Karpas-422 (cell line): ENCODE data around the gene TPO. TPM values are rescaled to one million over a fixed set of nuclear protein-coding genes. Genes with fewer than 3 reads are reported as not detected.
"Not testable (repeated sequence)": the region's sequence is repeated elsewhere in the genome, so short reads cannot be mapped to it uniquely, and the experiment has no call there.

Experiments used
- DNase-seq: peaks from one replicate; pipeline ENCODE4 v3.0.0-alpha.2; 2015
- H2AFZ ChIP-seq: fragments of 200-600 bp; sonication (generic); 2 replicates; pipeline ENCODE4 v1.6.1; 2014; ENCODE audit warnings: antibody characterized with exemption, low read length, mixed read lengths
- H3K27ac ChIP-seq: fragments of 200-600 bp; sonication (generic); 2 replicates; pipeline ENCODE4 v1.5.1; 2014; ENCODE audit warnings: mild to moderate bottlenecking, low read length, moderate library complexity
- H3K27me3 ChIP-seq: fragments of 200-600 bp; sonication (generic); 2 replicates; pipeline ENCODE4 v1.6.1; 2014; ENCODE audit warnings: low read length, mixed read lengths
- H3K36me3 ChIP-seq: fragments of 200-600 bp; sonication (generic); 2 replicates; pipeline ENCODE4 v1.6.1; 2014; ENCODE audit warnings: low read length, mixed read lengths; ENCODE audit not compliant: insufficient read depth
- H3K4me1 ChIP-seq: fragments of 200-600 bp; sonication (generic); 2 replicates; pipeline ENCODE4 v1.6.1; 2014; ENCODE audit warnings: mild to moderate bottlenecking, low read length, mixed read lengths
- H3K4me2 ChIP-seq: fragments of 200-600 bp; sonication (generic); 2 replicates; pipeline ENCODE4 v1.6.1; 2014; ENCODE audit warnings: low read length, low read depth, mild to moderate bottlenecking; ENCODE audit not compliant: poor library complexity, severe bottlenecking
- H3K4me3 ChIP-seq: fragments of 200-600 bp; sonication (generic); 2 replicates; pipeline ENCODE4 v1.5.1; 2014; ENCODE audit warnings: mild to moderate bottlenecking, antibody characterized with exemption, low read length, mixed read lengths
- H3K79me2 ChIP-seq: fragments of 200-600 bp; sonication (generic); 2 replicates; pipeline ENCODE4 v1.6.1; 2014; ENCODE audit warnings: mild to moderate bottlenecking, low read length, mixed read lengths
- H3K9ac ChIP-seq: fragments of 200-600 bp; sonication (generic); 2 replicates; pipeline ENCODE4 v1.6.0; 2014; ENCODE audit warnings: low read length
- H3K9me2 ChIP-seq: fragments of 200-600 bp; sonication (generic), shearing (Covaris generic); replicated peaks from 2 replicates; pipeline ENCODE4 v1.6.0; 2014; ENCODE audit warnings: mild to moderate bottlenecking, low read length, moderate library complexity; ENCODE audit not compliant: insufficient read depth
- H3K9me3 ChIP-seq: fragments of 300-700, 200-600 bp; sonication (generic); 2 replicates; pipeline ENCODE4 v1.6.1; 2014; ENCODE audit warnings: low read length, mixed read lengths
- H4K20me1 ChIP-seq: fragments of 200-600 bp; sonication (generic); 2 replicates; pipeline ENCODE4 v1.6.1; 2014; ENCODE audit warnings: mild to moderate bottlenecking, antibody characterized with exemption, low read length, low read depth; ENCODE audit not compliant: insufficient read depth
- total RNA-seq: library from RNA; depleted of rRNA; stranded (reverse); fragments of >200 nt; shearing (Covaris generic); gene quantifications from 2 replicates; pipeline ENCODE4 v1.2.3, GENCODE V29; 2014; ENCODE audit warnings: low replicate concordance

TPO gene
- total RNA-seq, 1 experiment from 2014 or later: not detected

DNA sequence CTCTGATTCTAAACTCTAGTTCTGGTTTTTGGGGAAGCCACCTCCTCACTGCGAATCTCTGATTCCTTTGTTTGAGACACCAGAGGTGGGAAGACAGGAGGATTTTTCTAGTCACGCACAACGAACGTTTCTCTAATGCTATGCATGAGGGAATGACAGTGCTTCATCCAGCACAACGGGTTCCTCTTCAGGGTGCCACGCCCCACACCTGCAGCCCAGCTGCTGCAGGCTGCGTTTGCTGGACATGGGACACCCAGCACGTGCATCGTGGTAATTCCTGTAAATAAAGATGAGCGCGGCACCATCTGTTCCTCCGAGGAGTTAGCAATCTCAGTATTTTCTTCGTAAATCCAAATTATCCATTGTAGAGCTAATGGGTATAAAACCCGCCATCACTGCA lies 37.5 kb upstream of the TPO start:
- H3K36me3 ChIP-seq: no peaks in the 10 kb centered on the region
- H3K4me2 ChIP-seq: no peak overlapping the region
- H2AFZ ChIP-seq: no peak overlapping the region
- no peak overlapping the region for H3K4me3 ChIP-seq
- H3K79me2 ChIP-seq: no peaks in the 10 kb centered on the region
- H4K20me1 ChIP-seq: no peaks in the 10 kb centered on the region
- no peaks in the 10 kb centered on the region for H3K27me3 ChIP-seq
- H3K9me2 ChIP-seq: no peaks in the 10 kb centered on the region
- no peaks in the 10 kb centered on the region for H3K9me3 ChIP-seq
- H3K27ac ChIP-seq: no peak overlapping the region
- H3K4me1 ChIP-seq: no peaks in the 10 kb centered on the region
- no peak for DNase-seq
- no peak overlapping the region for H3K9ac ChIP-seq

DNA sequence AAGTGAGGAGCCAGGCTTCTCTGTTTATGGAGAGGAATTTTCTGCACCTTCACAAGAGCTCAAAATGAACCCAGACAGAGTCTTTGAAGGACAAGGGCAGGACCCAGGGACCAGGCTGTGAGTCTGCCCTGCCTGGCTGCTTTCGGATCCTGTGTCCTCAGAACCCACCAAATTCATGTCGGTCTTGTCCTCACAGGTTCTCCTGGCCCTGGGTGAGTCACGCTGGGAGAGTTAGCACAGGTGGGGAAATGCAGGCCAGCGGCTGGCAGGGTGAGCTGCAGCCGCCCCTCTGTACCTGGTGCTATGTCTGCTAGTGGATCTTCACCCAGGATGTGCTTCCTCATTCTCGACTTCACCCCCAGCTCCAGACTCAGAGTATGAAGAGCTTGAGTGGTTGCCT lies 35.8 kb upstream of the TPO start:
- Histone ChIP-seq H3K4me2 (no peak overlapping the region), H3K9me3 (no peaks in the 10 kb centered on the region), H3K36me3 (no peaks in the 10 kb centered on the region), H3K9ac (no peak overlapping the region), H2AFZ (no peak overlapping the region), H3K79me2 (no peaks in the 10 kb centered on the region), H3K9me2 (no peaks in the 10 kb centered on the region), H4K20me1 (no peaks in the 10 kb centered on the region), H3K27me3 (no peaks in the 10 kb centered on the region), H3K4me1 (no peaks in the 10 kb centered on the region), H3K27ac (no peak overlapping the region), H3K4me3 (no peak overlapping the region)
- no peak for DNase-seq

DNA sequence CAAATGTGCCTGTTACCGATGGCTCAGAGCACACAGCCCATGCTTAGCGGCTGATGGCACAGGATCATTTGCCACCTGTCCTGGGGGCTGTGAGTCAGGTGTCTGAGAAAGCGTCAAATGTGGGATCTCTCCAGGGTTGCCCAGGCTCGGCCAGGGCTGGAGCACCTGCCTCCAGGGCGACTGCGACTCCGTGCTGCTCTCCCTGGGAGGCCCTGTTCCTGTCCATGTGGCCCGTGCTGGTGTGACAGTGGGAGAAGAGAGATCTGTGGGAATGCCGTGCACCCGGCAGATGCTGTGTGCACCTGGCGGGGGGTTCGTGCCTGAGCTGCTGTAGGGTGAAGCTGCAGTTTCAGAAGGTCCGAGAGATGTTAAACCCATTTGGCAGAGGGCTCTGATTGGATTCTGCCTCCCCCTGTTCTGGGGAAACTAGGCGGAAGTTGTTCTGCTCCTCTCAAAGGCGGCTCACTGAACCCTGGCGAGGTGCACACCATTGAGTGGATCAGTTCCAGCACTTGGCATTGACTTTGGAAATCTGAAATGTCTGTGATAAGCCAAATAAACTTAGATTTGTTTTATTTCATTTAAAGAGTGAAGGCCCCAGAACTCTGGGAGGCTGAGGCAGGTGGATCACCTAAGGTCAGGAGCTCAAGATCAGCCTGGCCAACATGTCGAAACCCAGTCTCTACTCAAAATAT lies 34.7 kb upstream of the TPO start:
- H3K27me3 ChIP-seq: no peaks in the 10 kb centered on the region
- no peak overlapping the region for H3K4me3 ChIP-seq
- no peaks in the 10 kb centered on the region for H3K9me3 ChIP-seq
- no peak overlapping the region for H2AFZ ChIP-seq
- H3K9ac ChIP-seq: no peak overlapping the region
- no peaks in the 10 kb centered on the region for H3K79me2 ChIP-seq
- H3K4me2 ChIP-seq: no peak overlapping the region
- no peak for DNase-seq
- no peak overlapping the region for H3K27ac ChIP-seq
- no peaks in the 10 kb centered on the region for H3K36me3 ChIP-seq
- H3K9me2 ChIP-seq: no peaks in the 10 kb centered on the region
- no peaks in the 10 kb centered on the region for H3K4me1 ChIP-seq
- no peaks in the 10 kb centered on the region for H4K20me1 ChIP-seq

DNA sequence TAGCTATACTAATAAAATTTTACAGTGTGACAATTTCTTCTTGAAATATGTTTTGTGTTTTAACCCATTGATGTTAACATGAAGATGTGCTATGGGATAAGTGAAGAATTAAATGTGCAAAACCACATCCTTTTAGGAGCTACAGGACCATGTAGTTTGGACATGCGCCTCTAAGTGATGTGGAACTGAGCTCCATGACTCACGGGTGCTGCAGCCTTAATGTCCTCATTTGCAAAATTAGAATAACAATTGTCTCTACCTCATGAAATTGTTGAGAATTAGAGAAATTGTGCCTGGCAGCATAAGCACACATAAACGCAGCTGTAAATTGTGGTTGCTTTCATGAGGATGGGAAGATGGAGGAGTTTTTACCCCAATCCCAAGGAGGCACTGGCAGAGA lies 31.6 kb upstream of the TPO start:
- Histone ChIP-seq H3K79me2 (no peaks in the 10 kb centered on the region), H3K9me2 (no peaks in the 10 kb centered on the region), H3K4me3 (no peak overlapping the region), H3K4me2 (no peak overlapping the region), H2AFZ (no peak overlapping the region), H3K4me1 (no peaks in the 10 kb centered on the region), H3K27me3 (no peaks in the 10 kb centered on the region), H4K20me1 (no peaks in the 10 kb centered on the region), H3K27ac (no peak overlapping the region), H3K9ac (no peak overlapping the region), H3K36me3 (no peaks in the 10 kb centered on the region), H3K9me3 (no peaks in the 10 kb centered on the region)
- no peak for DNase-seq

DNA sequence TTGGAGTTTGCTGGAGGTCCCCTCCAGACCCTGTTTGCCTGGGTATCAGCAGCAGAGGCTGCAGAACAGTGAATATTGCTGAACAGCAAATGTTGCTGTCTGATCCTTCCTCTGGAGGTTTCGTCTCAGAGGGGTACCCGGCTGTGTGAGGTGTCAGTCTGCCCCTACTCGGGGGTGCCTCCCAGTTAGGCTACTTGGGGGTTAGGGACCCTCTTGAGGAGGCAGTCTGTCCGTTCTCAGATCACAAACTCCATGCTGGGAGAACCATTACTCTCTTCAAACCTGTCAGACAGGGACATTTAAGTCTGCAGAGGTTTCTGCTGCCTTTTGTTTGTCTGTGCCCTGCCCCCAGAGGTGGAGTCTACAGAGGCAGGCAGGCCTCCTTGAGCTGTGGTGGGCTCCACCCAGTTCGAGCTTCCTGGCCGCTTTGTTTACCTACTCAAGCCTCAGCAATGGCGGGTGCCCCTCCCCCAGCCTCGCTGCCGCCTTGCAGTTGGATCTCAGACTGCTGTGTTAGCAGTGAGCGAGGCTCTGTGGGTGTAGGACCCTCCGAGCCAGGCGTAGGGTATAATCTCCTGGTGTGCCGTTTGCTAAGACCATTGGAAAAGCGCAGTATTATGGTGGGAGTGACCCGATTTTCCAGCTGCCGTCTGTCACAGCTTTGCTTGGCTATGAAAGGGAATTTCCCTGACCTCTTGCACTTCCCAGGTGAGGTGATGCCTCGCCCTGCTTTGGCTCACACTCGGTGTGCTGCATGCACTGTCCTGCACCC lies 25.1 kb upstream of the TPO start:
- DNase-seq, H3K9me3 ChIP-seq, H3K9ac ChIP-seq, H4K20me1 ChIP-seq, H3K27ac ChIP-seq, H3K27me3 ChIP-seq, H3K4me1 ChIP-seq, H3K79me2 ChIP-seq, H3K4me2 ChIP-seq, H3K36me3 ChIP-seq, H2AFZ ChIP-seq, H3K4me3 ChIP-seq, H3K9me2 ChIP-seq: not testable (repeated sequence)

DNA sequence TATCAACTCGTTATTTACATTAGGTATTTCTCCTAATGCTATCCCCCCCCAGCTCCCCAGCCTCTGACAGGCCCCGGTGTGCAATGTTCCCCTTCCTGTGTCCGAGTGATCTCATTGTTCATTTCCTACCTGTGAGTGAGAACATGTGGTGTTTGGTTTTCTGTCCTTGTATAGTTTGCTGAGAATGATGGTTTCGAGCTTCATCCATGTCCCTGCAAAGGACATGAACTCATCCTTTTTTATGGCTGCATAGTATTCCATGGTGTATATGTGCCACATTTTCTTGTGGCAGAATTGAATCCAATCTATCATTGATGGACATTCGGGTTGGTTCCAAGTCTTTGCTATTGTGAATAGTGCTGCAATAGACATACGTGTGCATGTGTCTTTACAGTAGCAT lies 23.1 kb upstream of the TPO start:
- not testable (repeated sequence) for H3K4me2 ChIP-seq, H3K9me3 ChIP-seq, H3K4me1 ChIP-seq, H3K4me3 ChIP-seq, H3K27me3 ChIP-seq, H3K36me3 ChIP-seq, H3K9ac ChIP-seq, H3K79me2 ChIP-seq, H3K9me2 ChIP-seq, H3K27ac ChIP-seq, H4K20me1 ChIP-seq, H2AFZ ChIP-seq, DNase-seq

DNA sequence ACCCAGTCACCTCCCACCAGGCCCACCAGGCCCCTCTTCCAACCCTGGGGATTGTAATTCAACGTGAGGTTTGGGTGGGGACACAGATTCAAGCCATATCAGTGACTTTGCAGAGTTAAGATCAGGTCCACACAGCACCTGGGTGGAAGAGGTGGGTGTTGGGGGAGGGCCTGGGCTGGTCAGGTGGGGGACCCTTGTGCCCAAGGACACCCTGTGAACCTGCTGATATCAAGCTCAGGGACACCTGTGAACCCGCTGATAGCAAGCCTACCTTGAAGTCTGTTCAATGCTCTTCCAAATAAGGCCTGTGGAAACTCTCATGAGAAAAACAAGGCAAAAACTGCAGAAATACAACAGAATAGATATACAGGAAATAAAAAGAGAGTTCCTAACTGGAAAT lies 19.9 kb upstream of the TPO start:
- H3K9me3 ChIP-seq: no peaks in the 10 kb centered on the region
- H2AFZ ChIP-seq: no peak overlapping the region
- H3K27ac ChIP-seq: no peak overlapping the region
- no peaks in the 10 kb centered on the region for H3K79me2 ChIP-seq
- no peaks in the 10 kb centered on the region for H3K4me1 ChIP-seq
- H3K36me3 ChIP-seq: no peaks in the 10 kb centered on the region
- H3K4me2 ChIP-seq: no peak overlapping the region
- no peaks in the 10 kb centered on the region; the same call in 1 of the 2 replicates for H4K20me1 ChIP-seq
- no peak overlapping the region for H3K4me3 ChIP-seq
- no peaks in the 10 kb centered on the region for H3K27me3 ChIP-seq
- no peak for DNase-seq
- H3K9me2 ChIP-seq: no peaks in the 10 kb centered on the region
- no peak overlapping the region for H3K9ac ChIP-seq

DNA sequence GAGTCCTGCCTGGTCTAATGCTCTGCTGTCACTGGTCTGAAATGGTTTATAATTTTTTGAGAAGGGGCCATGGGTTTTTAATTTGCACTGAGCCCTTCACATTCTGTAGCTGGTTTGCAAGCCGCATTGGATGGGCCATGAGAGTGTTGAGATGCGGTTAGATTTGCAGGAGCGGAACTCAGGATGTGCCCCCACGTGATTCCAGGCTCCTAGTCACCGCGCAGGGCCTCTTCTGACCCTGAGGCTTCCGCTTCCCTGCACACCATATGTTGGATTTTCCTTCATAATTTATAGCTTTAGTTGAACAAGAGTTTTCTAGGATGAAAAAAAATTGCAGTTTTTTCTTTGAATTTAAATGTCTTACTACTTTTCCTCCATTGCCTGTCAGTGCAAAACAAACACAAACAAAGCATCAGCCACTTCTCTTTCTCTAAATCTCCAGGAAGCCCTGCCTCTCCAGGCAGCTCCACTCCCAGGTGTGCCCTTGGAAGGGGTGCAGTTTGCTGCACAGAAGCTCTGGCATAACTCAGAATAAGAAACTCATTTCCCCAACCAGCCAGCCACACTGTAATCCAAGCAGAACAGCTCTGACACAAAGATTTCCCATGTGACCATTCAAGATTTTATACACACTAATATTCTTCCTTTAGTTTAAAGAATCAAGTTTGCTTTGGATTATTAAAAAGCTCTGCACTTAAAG lies 18.4 kb upstream of the TPO start:
- no peaks in the 10 kb centered on the region for H3K9me2 ChIP-seq
- no peaks in the 10 kb centered on the region; the same call in 1 of the 2 replicates for H4K20me1 ChIP-seq
- DNase-seq: no peak
- H3K36me3 ChIP-seq: no peaks in the 10 kb centered on the region
- no peaks in the 10 kb centered on the region for H3K9me3 ChIP-seq
- no peak overlapping the region for H3K4me2 ChIP-seq
- peaks cover 11% of the 10 kb centered on the region for H3K4me1 ChIP-seq
- H3K27me3 ChIP-seq: no peaks in the 10 kb centered on the region
- no peak overlapping the region for H3K4me3 ChIP-seq
- H3K27ac ChIP-seq: no peak overlapping the region
- no peak overlapping the region for H2AFZ ChIP-seq
- H3K9ac ChIP-seq: no peak overlapping the region
- H3K79me2 ChIP-seq: no peaks in the 10 kb centered on the region
